Measurements from ENCODE around the gene PROM1.

DNA sequence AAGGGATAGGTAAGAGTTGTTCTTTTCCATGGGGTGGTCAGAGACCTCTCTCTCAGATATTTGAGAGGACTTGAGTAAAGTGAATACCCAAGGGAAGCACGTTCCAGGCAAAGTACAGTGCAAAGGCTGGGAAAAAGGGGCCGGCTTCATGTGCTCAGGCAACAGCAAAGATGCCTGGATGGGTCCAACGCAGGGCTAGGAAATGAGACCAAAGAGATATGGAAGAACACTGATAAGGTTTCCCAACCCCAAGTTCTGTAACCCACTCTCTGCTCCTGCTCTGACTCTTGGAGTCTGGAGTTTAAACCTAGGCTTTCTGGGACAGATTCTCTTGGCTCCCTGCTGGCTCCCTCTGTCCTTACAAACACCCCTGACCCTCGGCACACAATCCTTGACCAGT is 36.2 kb upstream of the PROM1 start:
- TF ChIP-seq, protein P1, sequence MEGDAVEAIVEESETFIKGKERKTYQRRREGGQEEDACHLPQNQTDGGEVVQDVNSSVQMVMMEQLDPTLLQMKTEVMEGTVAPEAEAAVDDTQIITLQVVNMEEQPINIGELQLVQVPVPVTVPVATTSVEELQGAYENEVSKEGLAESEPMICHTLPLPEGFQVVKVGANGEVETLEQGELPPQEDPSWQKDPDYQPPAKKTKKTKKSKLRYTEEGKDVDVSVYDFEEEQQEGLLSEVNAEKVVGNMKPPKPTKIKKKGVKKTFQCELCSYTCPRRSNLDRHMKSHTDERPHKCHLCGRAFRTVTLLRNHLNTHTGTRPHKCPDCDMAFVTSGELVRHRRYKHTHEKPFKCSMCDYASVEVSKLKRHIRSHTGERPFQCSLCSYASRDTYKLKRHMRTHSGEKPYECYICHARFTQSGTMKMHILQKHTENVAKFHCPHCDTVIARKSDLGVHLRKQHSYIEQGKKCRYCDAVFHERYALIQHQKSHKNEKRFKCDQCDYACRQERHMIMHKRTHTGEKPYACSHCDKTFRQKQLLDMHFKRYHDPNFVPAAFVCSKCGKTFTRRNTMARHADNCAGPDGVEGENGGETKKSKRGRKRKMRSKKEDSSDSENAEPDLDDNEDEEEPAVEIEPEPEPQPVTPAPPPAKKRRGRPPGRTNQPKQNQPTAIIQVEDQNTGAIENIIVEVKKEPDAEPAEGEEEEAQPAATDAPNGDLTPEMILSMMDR (IDR thresholded peaks at IDR 0.05; ENCODE audit: low read length) = no peak
- no peak for TF ChIP-seq EZH2 (IDR thresholded peaks at IDR 0.05; ENCODE audit: borderline replicate concordance, low read length)

All from OCI-LY1 (cell line).